Prostate gland (tissue), 2 donors: Measurements from ENCODE around the gene MIPOL1.

ENCODE experiments used
- POLR2A ChIP-seq: fragments of 450-650 bp; IDR thresholded peaks from one replicate; pipeline ENCODE4 v1.6.1; 2016; ENCODE audit warnings: antibody characterized with exemption, mild to moderate bottlenecking
- POLR2AphosphoS5 ChIP-seq: sonication (generic); formaldehyde crosslinking; IDR thresholded peaks from one replicate; pipeline ENCODE4 v1.6.1; 2017; ENCODE audit warnings: antibody characterized with exemption
- TF ChIP-seq, protein P1 (sequence below), 4 experiments: fragments of 200-600 bp in 2 of 4; fragments of 450-650 bp in 2 of 4; sonication (generic) in 2 of 4; IDR thresholded peaks; 1 replicate in 3 of 4; 2 replicates in 1 of 4; pipeline ENCODE4 v1.5.1; 2016 to 2019; ENCODE audit warnings: antibody characterized with exemption in 4 of 4, mild to moderate bottlenecking in 2 of 4, moderate library complexity in 2 of 4

- TF ChIP-seq, protein P1, sequence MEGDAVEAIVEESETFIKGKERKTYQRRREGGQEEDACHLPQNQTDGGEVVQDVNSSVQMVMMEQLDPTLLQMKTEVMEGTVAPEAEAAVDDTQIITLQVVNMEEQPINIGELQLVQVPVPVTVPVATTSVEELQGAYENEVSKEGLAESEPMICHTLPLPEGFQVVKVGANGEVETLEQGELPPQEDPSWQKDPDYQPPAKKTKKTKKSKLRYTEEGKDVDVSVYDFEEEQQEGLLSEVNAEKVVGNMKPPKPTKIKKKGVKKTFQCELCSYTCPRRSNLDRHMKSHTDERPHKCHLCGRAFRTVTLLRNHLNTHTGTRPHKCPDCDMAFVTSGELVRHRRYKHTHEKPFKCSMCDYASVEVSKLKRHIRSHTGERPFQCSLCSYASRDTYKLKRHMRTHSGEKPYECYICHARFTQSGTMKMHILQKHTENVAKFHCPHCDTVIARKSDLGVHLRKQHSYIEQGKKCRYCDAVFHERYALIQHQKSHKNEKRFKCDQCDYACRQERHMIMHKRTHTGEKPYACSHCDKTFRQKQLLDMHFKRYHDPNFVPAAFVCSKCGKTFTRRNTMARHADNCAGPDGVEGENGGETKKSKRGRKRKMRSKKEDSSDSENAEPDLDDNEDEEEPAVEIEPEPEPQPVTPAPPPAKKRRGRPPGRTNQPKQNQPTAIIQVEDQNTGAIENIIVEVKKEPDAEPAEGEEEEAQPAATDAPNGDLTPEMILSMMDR (IDR thresholded peaks at IDR 0.05), result no peak
- TF ChIP-seq POLR2A (no peak), POLR2AphosphoS5 (no peak)
These were observed 23.3 kb downstream of the MIPOL1 start for GRCh38 chr14:37221073-37221472.
